Posterior cingulate gyrus (tissue), 11 donors: Measurements from ENCODE around the gene IFNGR1.

Experiments used
- DNase-seq, 10 donors: peaks; one replicate each; pipeline versions ENCODE4 v3.0.0 to v3.0.0-alpha.2; 2020 to 2021; ENCODE audit warnings: mixed read lengths in 3 of 10
- intact Hi-C: fragments of 100-400 bp; cut with DNase I; formaldehyde crosslinking; loops from one replicate; pipeline ENCODE4 v1.15.1; 2023

The IFNGR1 gene

GRCh38 chr6:137160763-137161162 is 58.4 kb downstream of the IFNGR1 start:
- DNase-seq = no peak
- intact Hi-C loops = no loop called here

DNA sequence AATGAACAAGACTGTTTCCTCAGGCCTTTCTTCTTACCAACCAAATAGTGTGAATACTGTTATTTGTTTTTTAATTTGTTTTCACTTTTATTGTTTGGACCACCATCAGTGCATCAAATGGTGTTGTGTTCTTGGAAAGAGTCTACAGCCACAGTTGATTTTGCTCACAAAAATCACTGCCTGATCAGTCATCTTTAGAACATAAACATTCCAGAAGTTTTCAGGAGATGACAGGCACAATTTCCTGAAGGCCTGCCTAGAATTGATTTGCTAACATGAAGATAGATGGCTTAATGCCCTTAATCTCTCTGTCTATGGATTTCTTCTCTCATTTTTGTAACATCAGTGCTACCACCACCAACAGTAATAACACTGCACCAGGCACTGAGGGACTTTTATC is 59.3 kb downstream of the IFNGR1 start:
- intact Hi-C loops = no loop called here
- DNase-seq = no peak

GRCh38 chr6:137157601-137158000 is 61.6 kb downstream of the IFNGR1 start:
- intact Hi-C loops = no loop called here
- no peak for DNase-seq

DNA sequence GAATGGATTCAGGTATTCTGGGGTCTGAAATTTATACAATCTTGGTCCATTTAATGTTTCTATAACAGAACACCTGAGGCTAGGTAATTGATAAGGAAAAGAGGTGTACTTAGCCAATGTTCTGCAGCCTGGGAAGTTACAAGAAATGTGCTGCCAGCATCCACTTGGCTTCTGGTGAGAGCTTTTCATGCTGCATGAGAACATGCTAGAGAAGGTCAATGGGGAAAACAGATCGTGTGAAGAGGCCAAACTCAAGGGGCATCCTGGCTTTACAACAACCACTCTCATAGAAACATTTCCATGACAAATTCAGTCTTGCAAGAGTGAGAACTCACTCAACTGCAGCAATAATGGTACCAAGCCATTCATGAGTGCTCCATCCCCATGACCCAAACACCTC is 62.5 kb downstream of the IFNGR1 start:
- no peak for DNase-seq
- intact Hi-C loops = no loop called here

DNA sequence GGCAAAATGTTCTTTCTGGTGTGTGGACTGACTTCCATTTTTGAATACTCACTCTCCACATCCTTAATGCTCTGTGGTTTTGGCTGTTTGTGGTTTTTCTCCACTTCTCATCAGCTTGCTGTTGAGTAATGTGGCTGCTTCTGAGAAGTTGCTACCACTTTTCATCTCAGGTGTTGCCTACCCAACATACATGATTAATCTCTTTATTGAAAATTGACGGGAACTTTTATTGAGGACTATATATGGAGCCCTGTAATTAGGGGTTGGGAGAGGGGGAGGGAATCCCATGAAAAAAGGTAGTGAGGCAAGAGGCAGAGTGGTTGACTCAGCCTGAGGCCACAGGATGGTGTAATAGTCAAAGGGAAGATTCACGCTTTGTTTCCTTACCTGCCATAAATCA is 63.4 kb downstream of the IFNGR1 start:
- intact Hi-C loops = no loop called here
- no peak for DNase-seq

DNA sequence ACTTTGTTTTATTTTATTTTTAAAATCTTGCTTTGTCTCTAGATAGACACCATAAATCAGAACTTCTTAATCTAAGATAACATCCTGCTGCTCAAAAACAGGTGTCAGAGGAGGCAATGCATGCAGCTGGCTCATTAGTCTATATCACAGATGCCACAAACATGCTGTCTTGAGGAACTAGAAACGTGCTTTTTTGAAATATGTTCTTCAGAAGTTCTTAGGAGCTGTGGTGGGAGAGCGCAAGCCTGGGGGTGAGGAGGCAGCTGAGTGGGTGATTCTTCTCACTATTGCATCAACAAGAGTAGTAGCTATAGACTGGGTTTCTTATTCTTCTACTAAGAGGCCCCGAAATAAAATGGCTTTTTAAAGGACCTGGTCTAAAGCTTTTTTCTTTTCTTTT is 69.1 kb downstream of the IFNGR1 start:
- no peak for DNase-seq
- intact Hi-C loops = no loop called here

DNA sequence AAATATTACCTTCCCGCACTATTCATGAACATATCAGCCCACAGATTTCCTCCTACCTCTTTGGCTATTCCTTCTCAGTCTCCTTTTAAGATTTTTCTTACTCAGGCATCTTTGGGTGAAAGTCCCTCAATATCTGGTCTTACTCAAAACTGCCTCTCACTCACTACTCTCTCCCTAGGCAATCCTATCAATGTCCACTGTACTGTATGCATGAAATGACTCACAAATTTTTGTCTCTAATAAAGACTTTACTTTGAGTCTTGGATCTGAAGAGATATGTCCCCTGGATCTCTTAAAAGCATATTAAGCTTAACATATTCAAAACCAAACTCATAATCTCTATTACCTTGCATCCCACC is 70.2 kb downstream of the IFNGR1 start:
- intact Hi-C loops = no loop called here
- DNase-seq = no peak

DNA sequence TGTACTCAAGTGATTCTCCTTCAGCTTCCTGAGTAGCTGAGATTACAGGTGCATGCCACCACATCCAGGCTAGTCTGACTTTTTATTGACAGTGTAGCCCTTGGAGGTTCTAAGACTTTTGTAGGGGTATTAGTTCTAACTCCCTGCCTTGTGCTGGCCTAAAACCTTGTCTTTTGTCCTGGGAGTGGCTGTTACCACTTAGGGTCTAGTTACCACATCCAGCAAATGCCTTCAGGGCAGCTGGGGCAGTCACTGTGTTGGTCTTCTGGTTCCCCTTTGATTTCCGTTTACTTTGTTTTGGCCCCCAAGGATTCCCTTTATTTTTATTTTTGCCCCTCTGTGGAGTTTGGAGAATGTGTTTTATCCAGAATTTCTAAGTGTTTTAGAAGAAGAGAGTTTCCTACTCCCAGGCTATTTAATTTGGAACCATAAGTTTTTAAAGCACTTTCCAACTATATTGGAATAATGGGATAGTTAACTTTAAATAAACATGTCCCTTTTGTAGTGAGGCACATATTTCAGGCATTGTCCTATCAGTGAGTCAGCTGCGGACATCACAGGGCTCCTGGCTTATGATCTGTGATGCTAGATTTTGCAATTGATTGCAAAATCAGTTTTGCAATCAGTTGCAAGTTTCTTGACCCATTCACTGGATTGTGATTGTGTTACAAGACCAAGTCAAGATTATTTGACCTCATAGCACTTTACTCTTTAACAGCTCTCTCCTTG is 70.7 kb downstream of the IFNGR1 start:
- intact Hi-C loops = no loop called here
- no peak for DNase-seq
